Kidney tubule cell (primary cell): ENCODE results near the gene FAM171A1.
"Not testable (repeated sequence)": the region's sequence is repeated elsewhere in the genome, so short reads cannot be mapped to it uniquely, and the experiment has no call there.

Source experiments
- DNase-seq: peaks from one replicate; pipeline ENCODE4 v3.0.0-alpha.2; 2018; ENCODE audit warnings: low spot score

Gene FAM171A1

DNA sequence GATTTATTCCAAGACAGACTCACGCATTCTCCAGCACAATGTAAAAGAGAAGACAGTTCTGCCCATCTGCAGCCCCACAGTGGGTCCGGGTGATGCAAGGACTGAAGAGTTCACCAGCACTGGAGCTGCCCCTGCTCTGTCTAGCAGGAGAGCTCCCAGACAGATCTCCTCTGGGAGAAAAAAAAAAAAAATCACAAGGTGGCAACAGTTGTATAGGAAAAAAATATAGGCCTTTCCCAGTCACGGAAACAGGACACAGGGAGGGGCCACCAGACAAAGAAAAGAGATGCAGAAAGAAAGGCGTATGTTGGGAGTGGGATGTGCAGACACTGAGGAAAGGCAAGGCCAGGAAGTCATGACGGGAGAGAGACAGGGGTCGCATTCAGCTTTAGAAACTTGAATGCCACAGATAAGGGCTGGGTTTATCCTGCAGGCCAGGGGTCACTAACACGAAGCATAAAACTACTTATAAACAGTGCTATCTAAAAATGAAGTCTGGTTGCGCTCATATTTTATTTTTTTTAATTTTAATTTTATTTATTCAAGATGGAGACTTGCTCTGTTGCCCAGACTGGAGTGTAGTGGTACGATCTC, 54.1 kb downstream of the FAM171A1 start:
- DNase-seq: no peak

DNA sequence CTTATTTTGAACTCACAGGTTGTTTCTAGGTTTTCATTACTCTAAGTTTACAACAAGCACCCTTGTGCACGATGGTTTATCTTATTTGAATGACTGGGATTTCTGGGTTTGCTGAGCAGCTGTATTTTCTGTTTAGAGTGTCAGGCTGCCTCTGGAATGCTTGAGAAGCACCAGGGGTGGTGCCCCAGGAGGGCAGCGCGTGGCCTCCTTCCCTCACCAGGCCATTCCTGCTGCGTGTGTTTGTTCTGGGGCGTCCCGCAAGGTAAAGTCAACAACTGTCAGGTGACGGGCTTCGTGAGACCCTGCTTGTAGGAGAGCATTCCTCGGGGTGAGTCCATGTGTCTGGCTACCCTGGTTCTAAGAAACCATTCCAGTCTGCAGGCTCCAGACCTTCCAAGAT, 54.9 kb downstream of the FAM171A1 start:
- no peak for DNase-seq

DNA sequence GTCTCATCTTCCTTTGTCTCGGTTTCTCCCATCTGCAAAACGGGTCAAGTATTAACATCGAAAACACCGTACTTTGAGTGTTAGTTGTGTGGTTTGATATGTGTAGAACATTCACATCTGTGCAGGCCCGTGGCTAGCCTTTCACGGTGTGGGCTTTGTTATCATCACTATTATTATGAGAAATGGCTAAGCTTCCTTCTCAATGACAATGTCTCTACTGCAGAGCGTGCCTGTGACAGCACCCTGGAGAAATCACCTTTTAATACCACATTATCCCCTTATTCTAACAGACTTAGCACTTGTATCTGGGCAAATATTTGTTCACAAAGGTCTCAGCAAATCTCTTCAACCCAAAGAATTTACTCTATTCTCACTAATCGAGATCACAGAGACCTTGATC, 55.8 kb downstream of the FAM171A1 start:
- no peak for DNase-seq

DNA sequence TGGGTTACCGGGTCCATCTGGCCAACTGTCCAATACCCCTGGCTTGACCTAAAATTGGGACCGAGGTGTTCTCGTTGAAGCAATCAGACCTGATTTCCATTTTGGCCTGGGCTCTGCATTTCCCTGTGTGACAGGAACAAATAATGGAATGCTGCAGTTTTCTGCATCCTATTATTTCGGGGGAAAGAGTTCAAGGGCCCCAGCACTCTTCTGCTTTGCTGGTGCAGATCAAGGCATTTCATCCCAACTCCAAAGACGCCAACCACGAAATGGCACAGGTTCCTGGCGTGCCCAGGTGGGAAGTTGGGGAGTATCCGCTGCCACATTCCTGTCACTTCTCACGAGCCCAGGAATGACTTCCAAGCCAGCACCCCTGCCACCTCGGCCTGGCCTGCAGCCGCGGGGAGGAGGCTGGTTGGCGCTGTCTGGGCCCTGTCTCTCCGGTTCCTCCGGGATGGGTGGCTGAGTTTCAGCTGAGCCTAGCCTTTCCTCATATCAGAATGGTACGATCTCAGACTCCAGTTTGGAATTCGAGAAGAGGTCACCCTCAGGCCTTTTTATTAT, 56.5 kb downstream of the FAM171A1 start:
- no peak for DNase-seq

DNA sequence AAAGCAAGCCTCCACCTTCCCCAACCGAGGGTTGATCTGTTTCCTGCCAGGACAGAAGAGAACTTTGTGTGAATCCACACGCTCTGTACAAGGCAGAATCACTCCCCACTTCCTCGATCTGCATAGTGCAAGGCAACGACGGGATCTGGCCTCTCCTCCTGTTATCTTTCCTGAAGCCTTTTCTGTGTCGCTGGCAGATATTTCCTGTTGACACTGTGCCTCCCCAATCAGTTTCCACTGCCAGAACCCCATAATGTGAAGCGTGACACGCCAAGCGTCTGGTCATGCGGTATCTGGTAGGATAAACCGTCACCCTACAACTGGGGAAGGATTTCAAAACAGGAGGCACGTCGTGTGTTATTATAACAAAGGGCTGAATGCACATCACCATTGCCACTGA, 57.2 kb downstream of the FAM171A1 start:
- peak; percentile 17 for DNase-seq

DNA sequence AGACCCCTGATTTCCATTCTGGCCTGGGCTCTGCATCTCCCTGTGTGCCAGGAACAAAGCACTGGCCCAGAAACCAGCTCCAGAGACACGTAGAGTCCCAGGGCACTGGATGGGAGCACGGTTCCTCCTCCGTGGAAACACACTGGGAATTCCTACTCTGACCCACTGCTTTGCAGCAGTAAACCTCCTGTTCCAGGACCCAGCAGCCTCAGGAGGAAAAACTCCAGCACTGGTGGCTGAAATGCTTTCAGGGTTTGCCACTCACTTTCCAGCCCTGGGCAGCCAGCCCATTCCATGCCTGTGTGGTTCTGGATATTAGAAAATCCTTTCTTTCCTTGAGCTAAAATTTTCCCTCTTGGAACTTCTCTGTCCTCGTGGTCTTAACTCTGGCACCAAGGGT, 58.0 kb downstream of the FAM171A1 start:
- no peak for DNase-seq

DNA sequence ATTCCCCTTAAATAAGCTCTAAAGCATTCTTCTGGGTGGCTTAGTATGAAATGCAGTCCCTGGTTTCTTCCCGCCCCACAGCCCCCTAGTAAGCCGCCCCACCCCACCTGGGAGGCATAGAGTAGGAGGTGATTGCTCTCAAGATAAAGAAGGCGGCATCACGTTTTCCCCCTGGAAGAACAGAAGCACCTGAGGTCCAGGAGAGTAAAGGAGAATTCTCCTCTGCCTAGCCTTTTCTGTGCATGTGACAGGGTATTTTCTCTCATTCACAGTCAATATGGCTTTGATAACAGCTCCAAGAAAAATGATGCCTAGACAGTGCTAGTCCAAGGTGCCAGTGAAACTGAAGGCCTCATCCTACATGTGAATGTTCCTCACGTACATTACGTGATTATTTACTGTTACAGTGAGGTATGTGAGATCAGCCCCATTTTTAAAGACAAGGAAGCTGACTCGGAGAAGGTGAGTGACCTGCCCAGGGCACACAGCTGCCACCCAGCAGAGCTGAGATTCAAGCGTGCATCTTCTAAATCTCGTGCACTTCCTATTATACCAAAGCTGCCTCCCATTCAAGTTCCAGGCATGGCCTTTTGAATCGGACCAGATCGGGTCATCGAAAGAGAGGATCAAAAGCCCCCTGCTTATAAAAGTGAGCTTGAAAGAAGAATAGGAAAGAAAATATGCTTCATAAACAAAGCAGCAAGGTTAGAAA, 59.4 kb downstream of the FAM171A1 start:
- DNase-seq: no peak

DNA sequence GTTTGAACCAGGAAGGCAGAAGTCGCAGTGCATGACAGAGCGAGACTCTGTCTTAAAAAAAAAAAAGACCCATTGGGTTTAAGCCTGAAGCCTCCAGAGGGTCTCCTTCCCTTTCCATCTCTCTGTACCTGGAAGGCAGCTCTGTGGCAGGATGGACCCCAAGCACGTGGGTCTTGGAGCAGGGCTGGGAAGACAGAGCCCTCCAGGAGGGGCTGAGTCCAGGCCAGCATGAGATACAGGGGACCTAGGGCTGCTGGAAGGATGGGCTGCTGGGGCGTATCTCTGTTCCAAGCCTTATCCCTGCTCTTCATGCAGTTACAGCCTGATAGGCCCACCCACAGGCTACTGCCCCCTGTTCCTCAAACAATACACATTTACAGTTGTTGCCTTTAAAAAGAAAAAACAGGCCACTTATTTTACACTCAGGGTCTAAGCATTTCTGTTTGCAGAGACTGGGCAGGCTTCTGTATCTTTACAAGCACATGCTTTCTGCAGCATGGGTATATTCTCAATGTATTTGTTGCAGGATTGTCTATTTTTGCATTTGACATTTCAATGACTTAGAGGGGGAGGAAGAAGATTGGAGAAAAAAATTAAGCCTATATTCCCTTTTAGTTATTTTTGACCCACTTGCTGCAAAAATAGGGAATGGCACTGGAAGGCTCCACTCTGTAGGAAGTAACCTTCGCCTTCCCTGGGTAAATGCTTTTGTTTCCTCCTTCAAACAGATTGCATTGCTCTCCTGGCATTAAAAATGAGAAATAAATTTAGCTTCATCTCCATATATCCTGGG, 60.1 kb downstream of the FAM171A1 start:
- no peak for DNase-seq

DNA sequence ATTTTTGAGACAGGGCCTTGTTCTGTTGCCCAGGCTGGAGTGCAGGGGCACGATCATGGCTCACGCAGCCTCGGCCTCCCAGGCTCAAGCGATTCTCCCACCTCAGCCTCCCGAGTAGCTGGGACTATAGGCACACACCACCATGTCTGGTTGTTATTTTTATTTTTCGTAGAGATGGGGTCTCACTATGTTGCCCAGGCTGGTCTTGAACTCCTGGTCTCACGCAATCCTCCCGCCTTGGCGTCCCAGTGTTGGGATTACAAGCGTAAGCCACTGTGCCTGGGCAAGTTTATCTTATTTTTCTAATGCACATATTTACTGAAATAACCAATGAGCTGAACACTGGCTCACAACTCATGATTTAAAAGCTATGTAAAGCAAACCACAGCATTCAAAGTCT, 61.9 kb downstream of the FAM171A1 start:
- DNase-seq: no peak

DNA sequence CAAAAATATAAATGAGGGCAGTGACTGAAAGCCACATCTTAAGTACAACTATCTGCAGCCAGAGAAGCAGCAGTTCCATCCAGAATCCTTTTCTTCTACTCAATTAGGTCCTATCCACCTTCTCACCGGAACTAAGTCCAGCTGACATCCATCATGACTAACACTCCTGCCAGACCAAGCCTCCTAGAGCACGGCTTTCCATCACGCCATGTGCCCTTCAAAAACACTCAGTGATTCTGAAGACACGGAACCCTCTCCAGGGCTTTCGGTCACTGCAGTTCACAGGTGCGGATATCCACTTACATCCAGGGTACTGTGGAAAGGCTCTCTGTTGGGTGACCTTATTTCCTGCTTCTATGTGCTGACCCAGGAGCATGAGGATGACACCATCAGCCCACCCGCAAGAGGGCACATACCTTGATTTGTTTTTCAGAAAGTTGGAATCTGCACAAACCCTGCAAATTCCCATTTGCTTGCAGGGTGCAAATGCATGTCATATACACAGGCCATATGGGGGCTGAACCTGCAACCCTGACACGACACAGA, 64.3 kb downstream of the FAM171A1 start:
- no peak for DNase-seq

DNA sequence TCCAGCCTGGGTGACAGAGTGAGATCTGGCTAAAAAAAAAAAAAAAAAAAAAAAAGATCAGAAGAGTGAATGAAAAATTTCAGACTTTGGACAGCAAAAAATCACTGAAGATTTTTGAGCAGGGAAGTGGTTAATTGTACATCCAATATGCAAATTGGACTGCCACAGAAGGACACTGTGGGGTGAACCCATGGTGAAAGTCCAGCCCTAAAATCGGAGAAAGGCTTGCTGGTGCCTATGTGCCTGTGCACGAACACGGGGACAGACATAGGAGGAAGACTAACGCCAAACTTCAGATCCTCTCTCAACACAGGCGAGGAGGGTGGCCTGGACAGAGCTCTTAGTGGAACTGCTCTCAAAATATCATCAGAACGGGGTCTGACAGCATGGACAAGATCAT, 65.5 kb downstream of the FAM171A1 start:
- no peak for DNase-seq

DNA sequence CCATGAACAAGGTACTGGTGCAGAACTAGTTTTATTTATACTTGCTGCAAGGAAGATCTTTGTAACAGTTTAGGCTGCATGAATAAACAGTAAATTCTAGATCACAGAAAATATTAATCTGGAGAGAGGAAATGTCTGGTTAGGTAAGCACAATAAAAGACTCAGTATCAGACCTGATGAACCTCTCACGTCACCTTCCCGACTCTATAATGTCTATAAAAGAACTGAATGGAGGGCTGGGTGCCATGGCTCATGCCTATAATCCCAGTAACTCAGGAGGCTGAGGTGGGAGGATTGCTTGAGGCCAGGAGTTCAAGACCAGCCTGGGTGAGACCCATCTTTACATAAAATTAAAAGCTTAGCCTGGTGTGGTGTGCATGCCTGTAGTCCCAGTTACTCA, 65.9 kb downstream of the FAM171A1 start:
- DNase-seq: no peak

DNA sequence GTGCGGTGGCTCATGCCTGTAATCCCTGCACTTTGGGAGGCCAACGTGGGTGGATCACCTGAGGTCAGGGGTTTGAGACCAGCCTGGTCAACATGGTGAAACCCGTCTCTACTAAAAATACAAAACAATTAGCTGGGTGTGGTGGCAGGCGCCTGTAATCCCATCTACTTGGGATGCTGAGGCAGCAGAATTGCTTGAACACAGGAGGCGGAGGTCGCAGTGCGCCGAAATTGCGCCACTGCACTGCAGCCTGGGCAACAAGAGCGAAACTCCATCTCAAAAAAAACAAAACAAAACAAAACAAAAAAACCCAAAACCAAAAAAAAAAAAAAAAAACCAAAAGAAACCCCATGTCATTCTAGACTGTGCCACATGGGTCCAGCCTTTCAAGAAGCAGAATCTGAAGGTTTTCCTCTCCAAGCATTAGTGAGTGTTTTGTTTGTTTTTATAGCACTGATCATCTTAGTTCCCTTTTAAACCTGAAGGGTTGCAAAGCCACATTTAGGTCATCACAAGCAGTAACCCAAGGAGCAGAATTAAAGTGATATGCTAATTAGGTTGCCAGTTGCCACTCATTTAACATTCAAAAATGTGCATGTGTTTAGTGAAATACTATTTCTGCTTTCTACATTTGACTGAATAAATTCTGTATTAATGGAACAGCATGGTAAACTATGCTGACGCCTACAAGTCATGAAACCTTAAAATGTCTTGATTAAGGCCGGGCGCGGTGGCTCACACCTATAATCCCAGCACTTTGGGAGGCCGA, 68.7 kb downstream of the FAM171A1 start:
- not testable (repeated sequence) for DNase-seq

DNA sequence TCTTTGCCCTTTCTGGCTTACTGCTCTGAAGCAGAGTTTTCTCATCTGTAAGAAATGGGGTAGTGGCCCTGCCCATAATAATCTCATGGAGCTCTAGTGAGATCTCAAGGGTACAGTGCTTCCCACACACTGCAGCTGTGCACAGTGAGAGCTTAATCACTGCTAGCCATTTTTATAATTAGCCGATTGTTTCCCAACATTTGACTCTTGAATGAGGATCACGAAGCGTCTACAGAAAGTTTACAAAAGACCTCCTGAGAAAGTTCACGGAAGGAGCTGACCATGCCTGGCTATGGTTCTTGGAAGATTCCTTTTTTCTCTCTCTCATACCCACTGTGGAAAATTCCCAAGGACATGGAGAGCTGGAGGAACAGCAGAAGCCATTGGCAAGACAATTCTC, 70.4 kb downstream of the FAM171A1 start:
- DNase-seq: no peak

DNA sequence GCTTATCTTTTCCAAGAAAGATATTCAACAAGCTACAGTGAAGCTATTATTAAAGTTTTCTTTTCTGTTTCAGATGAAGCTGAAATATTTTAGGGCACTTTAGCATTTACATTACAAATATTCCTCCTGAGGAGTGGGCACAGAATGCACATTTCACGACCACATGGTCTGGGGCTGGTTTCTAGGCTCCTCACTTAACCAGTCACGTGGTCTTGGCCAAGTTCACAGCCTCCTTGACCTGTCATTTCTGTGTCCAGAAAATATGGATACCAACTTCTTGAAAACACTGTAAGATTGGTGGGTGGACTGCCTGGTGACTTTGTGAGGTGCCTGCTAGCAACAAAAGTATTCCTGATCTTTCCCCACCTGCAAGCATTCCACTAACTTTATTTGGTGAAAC, 70.9 kb downstream of the FAM171A1 start:
- no peak for DNase-seq

DNA sequence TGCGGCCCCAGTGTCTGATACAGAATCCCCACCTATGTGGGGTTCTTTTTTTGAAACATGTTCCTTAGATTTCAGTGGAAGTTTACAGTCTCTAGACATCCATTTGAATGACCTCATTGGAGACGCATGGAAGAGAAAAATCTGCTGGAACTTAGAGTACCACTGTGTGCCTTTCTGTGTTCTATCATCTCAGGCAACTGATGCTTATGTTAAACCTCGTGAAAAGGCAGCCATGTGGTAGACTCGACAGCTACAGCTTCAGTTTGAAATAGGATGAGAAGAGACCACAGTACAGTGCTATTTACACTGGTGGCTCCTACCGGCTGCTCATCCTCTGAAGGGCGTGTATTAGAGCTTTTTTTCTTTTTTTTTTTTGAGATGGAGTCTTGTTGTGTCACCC, 74.4 kb downstream of the FAM171A1 start:
- DNase-seq: no peak

DNA sequence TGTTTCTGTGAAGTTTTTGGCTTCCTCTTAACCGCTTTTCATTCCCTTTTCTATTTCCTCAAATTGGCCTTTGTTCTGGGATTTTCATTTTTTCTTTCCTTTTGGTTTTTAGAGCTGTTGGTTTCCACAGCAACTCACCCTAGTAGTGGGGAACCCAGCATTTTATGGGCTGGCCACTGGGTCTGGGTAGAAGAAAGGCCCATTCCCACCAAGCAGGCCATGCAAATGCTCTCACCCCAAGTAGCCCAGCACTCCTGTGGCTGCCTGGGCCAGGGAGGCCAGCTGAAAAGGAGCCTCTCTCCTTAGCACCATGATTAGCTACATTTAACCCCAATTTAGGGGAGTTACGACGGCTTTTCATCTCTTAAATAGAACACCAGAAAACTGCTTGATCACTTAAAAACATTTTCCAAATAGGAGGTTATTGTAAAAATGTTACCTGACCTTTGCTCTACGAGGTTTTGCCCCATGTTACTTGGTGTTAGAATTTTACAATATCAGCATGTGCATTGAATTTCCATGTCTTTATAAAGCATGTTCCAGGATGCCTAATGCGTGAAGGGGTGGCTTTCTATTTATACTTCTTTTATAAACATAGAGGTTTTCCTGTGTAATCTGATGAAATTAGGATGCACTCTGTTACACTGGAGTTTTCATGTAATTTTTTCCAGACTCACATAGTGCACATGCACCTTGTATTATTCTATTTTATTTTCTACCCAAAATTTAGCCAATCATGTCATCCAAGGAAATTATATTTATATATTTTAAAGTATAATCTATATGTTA, 75.4 kb downstream of the FAM171A1 start:
- DNase-seq: no peak

DNA sequence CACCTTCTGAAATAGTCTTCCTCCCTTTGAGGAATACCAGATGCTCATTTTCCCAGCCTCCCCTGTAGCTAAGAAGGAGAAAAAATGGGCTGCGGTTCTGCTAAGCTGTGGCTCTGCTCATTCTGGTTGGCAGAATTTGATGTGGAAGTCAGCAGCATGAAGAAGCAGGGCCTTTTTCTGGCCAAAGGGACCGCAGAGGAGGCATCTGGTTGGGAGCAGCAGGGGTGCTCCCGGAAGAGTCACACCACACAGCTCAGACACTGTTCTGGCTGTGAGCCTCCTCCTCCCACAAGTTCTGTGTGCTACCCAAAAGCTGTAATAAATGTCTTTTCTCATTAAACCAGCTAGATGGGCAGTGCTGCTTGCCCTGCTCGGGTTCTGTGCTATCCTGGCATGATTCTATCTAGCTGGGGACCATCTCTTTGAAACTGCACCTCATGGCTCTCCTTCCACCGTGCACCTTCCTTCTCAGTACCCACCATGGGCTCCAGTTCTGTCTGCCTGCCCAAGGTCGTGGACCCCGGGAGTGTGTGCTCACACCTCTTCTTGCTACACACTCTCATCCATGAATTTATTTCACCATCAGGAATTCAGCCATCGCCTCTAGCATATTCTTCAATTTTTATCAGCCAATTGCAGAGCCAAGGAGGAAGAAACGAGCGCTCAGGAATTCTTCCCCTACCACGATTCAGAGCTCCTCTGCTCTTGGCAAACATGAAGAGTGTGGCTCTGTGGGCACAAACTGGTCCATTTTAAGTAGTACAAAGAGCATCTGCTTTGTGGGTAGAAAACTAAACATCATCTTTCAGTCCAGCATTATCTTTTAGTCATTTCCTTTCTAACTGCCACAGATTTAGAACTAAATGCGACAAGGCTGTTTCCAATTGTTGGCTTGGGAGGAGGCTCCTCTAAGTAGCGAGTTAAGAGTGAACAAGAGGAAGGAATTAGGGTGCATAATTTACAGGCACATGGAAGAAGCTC, 76.9 kb downstream of the FAM171A1 start:
- DNase-seq: no peak

DNA sequence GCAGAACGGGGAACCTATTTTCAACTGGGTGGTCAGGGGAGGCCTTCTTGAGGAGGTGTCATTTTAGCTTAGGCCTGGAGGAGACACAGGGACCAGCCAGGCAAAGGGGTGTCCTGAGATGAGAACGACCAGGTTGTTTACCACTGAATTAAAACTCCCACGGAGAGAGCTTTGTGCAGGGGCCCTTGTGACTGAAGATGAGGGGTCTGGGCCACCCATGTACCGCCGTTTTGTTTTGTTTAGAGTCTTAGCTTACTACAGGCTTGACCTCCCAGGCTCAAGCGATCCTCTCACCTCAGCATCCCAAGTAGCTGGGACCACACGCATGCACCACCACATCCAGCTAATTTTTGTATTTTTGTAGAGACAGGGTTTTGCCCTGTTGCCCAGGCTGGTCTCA, 80.4 kb downstream of the FAM171A1 start:
- DNase-seq: no peak

DNA sequence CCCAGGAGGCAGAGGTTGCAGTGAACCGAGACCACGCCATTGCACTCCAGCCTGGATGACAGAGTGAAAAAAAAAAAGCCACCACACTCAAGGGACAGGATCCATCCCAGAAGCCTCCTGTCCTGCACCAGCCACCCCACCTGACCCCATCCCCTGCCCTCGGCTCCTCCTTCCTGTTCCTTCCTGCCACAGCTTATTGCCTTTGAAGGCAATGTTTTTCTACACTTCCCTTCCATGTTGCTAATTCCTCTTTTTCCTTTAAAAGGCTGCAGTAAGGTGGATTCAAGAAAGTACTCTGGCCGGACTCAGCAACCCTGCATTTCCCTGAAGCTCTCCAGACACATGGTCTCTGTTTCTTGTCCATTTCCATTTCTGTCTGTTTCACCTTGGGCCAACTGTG, 80.9 kb downstream of the FAM171A1 start:
- DNase-seq: no peak
